Measurements from ENCODE around the gene PCDH17.

PCDH17 gene

GRCh38 chr13:57675526-57675925 is 44.0 kb downstream of the PCDH17 start:
- TF ChIP-seq EZH2 (IDR thresholded peaks at IDR 0.05; ENCODE audit: borderline replicate concordance, low read length): no peak
- Histone ChIP-seq H3K27me3 (ENCODE audit: insufficient read depth, low read length) (no peaks in the 10 kb centered on the region), H3K9me2 (ENCODE audit: low read depth, low read length) (no peaks in the 10 kb centered on the region), H3K79me2 (ENCODE audit: insufficient read depth, low read length) (no peaks in the 10 kb centered on the region), H3F3A (ENCODE audit: insufficient read depth, low read length) (no peaks in the 10 kb centered on the region), H3K9me3 (ENCODE audit: low read length) (no peaks in the 10 kb centered on the region), H3K4me2 (ENCODE audit: low read length) (no peak overlapping the region), H4K20me1 (ENCODE audit: insufficient read depth, low read length) (no peaks in the 10 kb centered on the region), H3K9ac (ENCODE audit: low read length) (no peak overlapping the region), H3K4me3 (ENCODE audit: low read depth, low read length, poor library complexity, severe bottlenecking) (no peak overlapping the region), H3K27ac (ENCODE audit: low read depth, low read length, poor library complexity, severe bottlenecking) (no peak overlapping the region), H3K4me1 (ENCODE audit: insufficient read depth, low read length, severe bottlenecking) (no peaks in the 10 kb centered on the region), H2AFZ (ENCODE audit: low read length) (no peak overlapping the region), H3K36me3 (ENCODE audit: insufficient read depth, low read length) (no peaks in the 10 kb centered on the region)

GRCh38 chr13:57680609-57681008 is 49.1 kb downstream of the PCDH17 start:
- H3K79me2 ChIP-seq (ENCODE audit: insufficient read depth, low read length): no peaks in the 10 kb centered on the region
- no peaks in the 10 kb centered on the region for H3K27me3 ChIP-seq (ENCODE audit: insufficient read depth, low read length)
- no peak overlapping the region for H3K27ac ChIP-seq (ENCODE audit: low read depth, low read length, poor library complexity, severe bottlenecking)
- H3F3A ChIP-seq (ENCODE audit: insufficient read depth, low read length): no peaks in the 10 kb centered on the region
- H3K9ac ChIP-seq (ENCODE audit: low read length): no peak overlapping the region
- no peaks in the 10 kb centered on the region for H4K20me1 ChIP-seq (ENCODE audit: insufficient read depth, low read length)
- no peaks in the 10 kb centered on the region for H3K9me3 ChIP-seq (ENCODE audit: low read length)
- no peak for TF ChIP-seq EZH2 (IDR thresholded peaks at IDR 0.05; ENCODE audit: borderline replicate concordance, low read length)
- TF ChIP-seq CTCF (IDR thresholded peaks at IDR 0.05; ENCODE audit: low read length): no peak
- no peaks in the 10 kb centered on the region for H3K36me3 ChIP-seq (ENCODE audit: insufficient read depth, low read length)
- H3K9me2 ChIP-seq (ENCODE audit: low read depth, low read length): no peaks in the 10 kb centered on the region
- H3K4me2 ChIP-seq (ENCODE audit: low read length): no peak overlapping the region
- H2AFZ ChIP-seq (ENCODE audit: low read length): no peak overlapping the region
- H3K4me1 ChIP-seq (ENCODE audit: insufficient read depth, low read length, severe bottlenecking): no peaks in the 10 kb centered on the region
- no peak overlapping the region for H3K4me3 ChIP-seq (ENCODE audit: low read depth, low read length, poor library complexity, severe bottlenecking)

GRCh38 chr13:57682128-57682716 is 50.7 kb downstream of the PCDH17 start:
- H3K4me3 ChIP-seq (ENCODE audit: low read depth, low read length, poor library complexity, severe bottlenecking): no peak overlapping the region
- no peaks in the 10 kb centered on the region for H3K4me1 ChIP-seq (ENCODE audit: insufficient read depth, low read length, severe bottlenecking)
- no peak overlapping the region for H2AFZ ChIP-seq (ENCODE audit: low read length)
- no peaks in the 10 kb centered on the region for H3K79me2 ChIP-seq (ENCODE audit: insufficient read depth, low read length)
- no peak overlapping the region for H3K27ac ChIP-seq (ENCODE audit: low read depth, low read length, poor library complexity, severe bottlenecking)
- no peaks in the 10 kb centered on the region for H4K20me1 ChIP-seq (ENCODE audit: insufficient read depth, low read length)
- TF ChIP-seq EZH2 (IDR thresholded peaks at IDR 0.05; ENCODE audit: borderline replicate concordance, low read length) (no peak), CTCF (IDR thresholded peaks at IDR 0.05; ENCODE audit: low read length) (no peak)
- H3K27me3 ChIP-seq (ENCODE audit: insufficient read depth, low read length): no peaks in the 10 kb centered on the region
- H3K9me2 ChIP-seq (ENCODE audit: low read depth, low read length): no peaks in the 10 kb centered on the region
- H3K36me3 ChIP-seq (ENCODE audit: insufficient read depth, low read length): no peaks in the 10 kb centered on the region
- H3K9me3 ChIP-seq (ENCODE audit: low read length): no peaks in the 10 kb centered on the region
- H3F3A ChIP-seq (ENCODE audit: insufficient read depth, low read length): no peaks in the 10 kb centered on the region
- no peak overlapping the region for H3K4me2 ChIP-seq (ENCODE audit: low read length)
- H3K9ac ChIP-seq (ENCODE audit: low read length): no peak overlapping the region

- H3F3A ChIP-seq (ENCODE audit: insufficient read depth, low read length): no peaks in the 10 kb centered on the region
- no peaks in the 10 kb centered on the region for H3K27me3 ChIP-seq (ENCODE audit: insufficient read depth, low read length)
- H3K4me1 ChIP-seq (ENCODE audit: insufficient read depth, low read length, severe bottlenecking): no peaks in the 10 kb centered on the region
- H4K20me1 ChIP-seq (ENCODE audit: insufficient read depth, low read length): no peaks in the 10 kb centered on the region
- H2AFZ ChIP-seq (ENCODE audit: low read length): no peak overlapping the region
- TF ChIP-seq CTCF (IDR thresholded peaks at IDR 0.05; ENCODE audit: low read length): no peak
- H3K79me2 ChIP-seq (ENCODE audit: insufficient read depth, low read length): no peaks in the 10 kb centered on the region
- H3K9me2 ChIP-seq (ENCODE audit: low read depth, low read length): no peaks in the 10 kb centered on the region
- H3K9ac ChIP-seq (ENCODE audit: low read length): no peak overlapping the region
- no peak overlapping the region for H3K4me2 ChIP-seq (ENCODE audit: low read length)
- H3K27ac ChIP-seq (ENCODE audit: low read depth, low read length, poor library complexity, severe bottlenecking): no peak overlapping the region
- H3K9me3 ChIP-seq (ENCODE audit: low read length): no peaks in the 10 kb centered on the region
- no peak overlapping the region for H3K4me3 ChIP-seq (ENCODE audit: low read depth, low read length, poor library complexity, severe bottlenecking)
- H3K36me3 ChIP-seq (ENCODE audit: insufficient read depth, low read length): no peaks in the 10 kb centered on the region
Measured at GRCh38 chr13:57698851-57699250, 67.3 kb downstream of the PCDH17 start.

Data from OCI-LY1 (cell line).